Prostate gland (tissue), 2 donors: ENCODE results near the gene NMNAT1.

Experiments
- POLR2A ChIP-seq: fragments of 450-650 bp; IDR thresholded peaks from one replicate; pipeline ENCODE4 v1.6.1; 2016; ENCODE audit warnings: antibody characterized with exemption, mild to moderate bottlenecking
- POLR2AphosphoS5 ChIP-seq: sonication (generic); formaldehyde crosslinking; IDR thresholded peaks from one replicate; pipeline ENCODE4 v1.6.1; 2017; ENCODE audit warnings: antibody characterized with exemption
- TF ChIP-seq, protein P1 (sequence below), 4 experiments: fragments of 200-600 bp in 2 of 4; fragments of 450-650 bp in 2 of 4; sonication (generic) in 2 of 4; IDR thresholded peaks; 1 replicate in 3 of 4; 2 replicates in 1 of 4; pipeline ENCODE4 v1.5.1; 2016 to 2019; ENCODE audit warnings: antibody characterized with exemption in 4 of 4, mild to moderate bottlenecking in 2 of 4, moderate library complexity in 2 of 4

DNA sequence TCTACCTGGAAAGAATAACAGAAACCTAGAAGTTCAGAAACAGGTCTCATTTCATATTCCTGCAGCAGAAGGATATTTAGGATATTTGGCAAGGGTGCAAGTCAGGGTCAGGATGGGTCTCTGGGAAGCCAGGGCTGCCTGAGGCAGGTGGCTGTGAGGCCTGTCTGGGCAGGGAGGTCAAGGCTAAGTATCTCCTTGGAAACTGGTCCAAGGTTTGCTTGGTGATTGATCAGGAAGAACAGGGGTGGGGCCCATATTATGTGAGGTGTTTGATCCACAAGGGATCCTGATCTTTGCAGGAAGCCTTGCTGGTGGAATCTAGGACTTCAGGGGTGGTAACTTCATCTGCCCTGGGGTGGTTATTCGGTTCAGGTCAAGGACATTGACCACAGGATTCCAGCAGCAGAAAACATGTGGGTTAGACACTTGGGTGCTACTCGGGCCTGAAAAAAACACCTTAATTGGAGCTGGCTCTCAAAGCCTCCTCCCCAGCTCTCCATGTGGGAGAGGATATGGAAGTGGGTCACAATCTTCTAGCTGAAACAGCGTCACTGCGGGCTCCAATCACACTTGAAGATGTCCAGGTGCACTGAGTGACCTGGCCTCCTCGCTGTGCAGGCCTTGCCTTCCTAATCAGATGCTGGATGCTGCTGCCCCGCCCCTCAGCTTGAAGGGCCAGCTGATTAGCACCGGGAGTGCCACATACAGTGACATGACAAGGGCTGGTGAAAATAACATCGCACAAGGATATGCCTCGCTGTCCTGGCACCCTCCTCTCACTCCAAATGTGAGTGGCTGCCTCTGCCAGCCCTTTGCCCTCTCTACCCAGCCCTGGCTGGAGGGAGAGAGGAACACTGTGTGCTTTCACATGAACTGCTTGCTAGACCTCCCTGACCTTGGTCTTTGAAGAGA, 41.9 kb upstream of the NMNAT1 start:
- TF ChIP-seq, protein P1, sequence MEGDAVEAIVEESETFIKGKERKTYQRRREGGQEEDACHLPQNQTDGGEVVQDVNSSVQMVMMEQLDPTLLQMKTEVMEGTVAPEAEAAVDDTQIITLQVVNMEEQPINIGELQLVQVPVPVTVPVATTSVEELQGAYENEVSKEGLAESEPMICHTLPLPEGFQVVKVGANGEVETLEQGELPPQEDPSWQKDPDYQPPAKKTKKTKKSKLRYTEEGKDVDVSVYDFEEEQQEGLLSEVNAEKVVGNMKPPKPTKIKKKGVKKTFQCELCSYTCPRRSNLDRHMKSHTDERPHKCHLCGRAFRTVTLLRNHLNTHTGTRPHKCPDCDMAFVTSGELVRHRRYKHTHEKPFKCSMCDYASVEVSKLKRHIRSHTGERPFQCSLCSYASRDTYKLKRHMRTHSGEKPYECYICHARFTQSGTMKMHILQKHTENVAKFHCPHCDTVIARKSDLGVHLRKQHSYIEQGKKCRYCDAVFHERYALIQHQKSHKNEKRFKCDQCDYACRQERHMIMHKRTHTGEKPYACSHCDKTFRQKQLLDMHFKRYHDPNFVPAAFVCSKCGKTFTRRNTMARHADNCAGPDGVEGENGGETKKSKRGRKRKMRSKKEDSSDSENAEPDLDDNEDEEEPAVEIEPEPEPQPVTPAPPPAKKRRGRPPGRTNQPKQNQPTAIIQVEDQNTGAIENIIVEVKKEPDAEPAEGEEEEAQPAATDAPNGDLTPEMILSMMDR (IDR thresholded peaks at IDR 0.05) = no peak
- TF ChIP-seq POLR2AphosphoS5 (no peak), POLR2A (no peak)
